Measurements from ENCODE around the gene HMGB2. TPM values are rescaled to one million over a fixed set of nuclear protein-coding genes. Genes with fewer than 3 reads are reported as not detected.

HMGB2 gene
- total RNA-seq, 1 donor from 2014 or later = 4.8 TPM

- DNase-seq (ENCODE audit: low spot score) (no peak), ATAC-seq (no peak)
Measured at GRCh38 chr4:173288698-173289352, 45.3 kb downstream of the HMGB2 start.

DNA sequence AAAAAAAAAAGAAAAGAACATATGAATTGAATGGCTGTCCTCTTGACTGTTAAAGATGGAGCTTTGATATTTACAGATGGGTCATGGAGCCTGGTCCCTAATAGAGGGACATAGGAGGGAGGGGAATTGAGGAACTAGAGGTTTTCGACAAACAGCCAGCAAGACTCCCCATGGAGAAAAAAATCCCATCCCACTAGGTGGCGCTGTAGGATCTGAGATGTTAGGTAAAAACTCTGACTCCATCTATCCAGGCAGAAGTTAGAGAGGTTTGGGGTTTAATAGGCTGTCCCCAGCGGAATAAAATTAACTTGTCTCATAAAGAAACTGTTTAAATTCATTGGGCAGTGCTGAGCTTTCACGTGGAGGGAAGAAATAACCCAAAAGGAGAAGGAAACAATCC, 45.9 kb downstream of the HMGB2 start:
- DNase-seq (ENCODE audit: low spot score) = no peak
- ATAC-seq = peak; percentile 46

- ATAC-seq (no peak), DNase-seq (ENCODE audit: low spot score) (no peak)
Measured at GRCh38 chr4:173287486-173287885, 46.7 kb downstream of the HMGB2 start.

- ATAC-seq = no peak
- DNase-seq (ENCODE audit: low spot score) = no peak
Measured at GRCh38 chr4:173284463-173284862, 49.7 kb downstream of the HMGB2 start.

GRCh38 chr4:173282626-173283025, 51.5 kb downstream of the HMGB2 start:
- ATAC-seq = no peak
- DNase-seq (ENCODE audit: low spot score) = no peak

DNA sequence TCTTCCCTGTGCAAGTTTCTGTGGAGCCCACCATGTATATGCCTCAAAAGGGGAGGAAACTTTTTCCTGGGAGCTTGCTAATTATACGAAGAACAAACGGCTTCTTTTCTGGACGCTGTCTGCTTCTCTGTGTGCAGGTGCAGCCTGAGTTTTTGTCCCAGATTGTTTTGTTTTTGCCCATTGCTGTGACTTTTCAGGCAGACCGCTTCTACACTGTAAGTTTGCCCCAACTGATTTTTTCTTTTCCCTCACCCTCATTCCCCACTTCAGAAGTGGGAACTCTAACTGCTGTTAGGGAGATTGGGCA, 51.9 kb downstream of the HMGB2 start:
- ATAC-seq (no peak), DNase-seq (ENCODE audit: low spot score) (no peak)

DNA sequence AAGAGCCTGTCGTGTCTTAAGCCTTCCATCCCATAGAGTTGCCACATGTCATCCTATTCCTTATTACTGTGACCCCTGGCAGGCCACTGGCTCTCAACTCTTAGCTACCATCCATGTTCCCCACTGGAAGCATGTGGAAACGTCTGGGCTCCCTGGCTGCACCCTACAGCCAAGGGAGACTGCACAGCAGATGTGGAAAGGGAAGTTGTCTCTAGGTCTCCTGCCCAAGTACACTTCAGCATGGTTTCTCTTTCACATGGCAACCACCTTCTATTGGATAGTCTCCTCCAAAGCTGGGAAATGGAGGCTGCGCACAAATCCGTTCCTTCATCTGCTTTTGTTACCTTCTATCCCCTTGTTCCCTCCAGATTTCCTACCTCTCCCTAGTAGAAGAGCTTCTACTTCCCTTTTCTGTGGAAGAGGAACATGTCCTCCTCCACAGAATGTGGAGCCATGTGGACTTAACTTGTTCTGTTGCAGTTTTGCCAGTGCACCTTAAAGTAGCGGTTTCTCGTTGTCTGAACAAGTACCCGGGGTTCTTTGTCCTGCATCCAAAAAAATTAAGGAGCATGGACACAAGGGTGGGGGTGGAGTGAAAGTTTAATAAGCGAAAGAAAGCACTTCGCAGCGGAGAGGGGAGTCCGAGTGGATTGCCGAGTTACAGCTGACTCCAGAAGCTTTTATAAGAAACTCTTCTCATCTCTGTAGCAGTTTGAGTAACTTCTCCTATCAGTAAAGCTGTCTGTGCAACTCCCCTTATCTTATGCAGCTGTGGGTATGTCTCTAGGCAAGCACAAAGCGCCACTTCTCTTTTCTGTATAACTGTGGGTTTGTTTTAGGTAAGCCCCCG, 52.5 kb downstream of the HMGB2 start:
- no peak for DNase-seq (ENCODE audit: low spot score)
- ATAC-seq = no peak

Other genes starting within 250 kb of the HMGB2 start
- gene GALNT7, start 165.5 kb downstream of the HMGB2 start, total RNA-seq = 0.65 TPM
- gene SAP30, start 36.6 kb upstream of the HMGB2 start, total RNA-seq = 3.8 TPM
- not detected for gene SCRG1, start 64.8 kb upstream of the HMGB2 start, total RNA-seq
- gene HAND2, start 195.9 kb upstream of the HMGB2 start, total RNA-seq = 8.9 TPM

All from left lobe of liver (tissue), 2 donors.